Limb (tissue), 2 donors: Measurements from ENCODE around the gene DPF3.

Experiments
- DNase-seq, 2 donors: peaks; one replicate each; pipeline ENCODE4 v3.0.0-alpha.2; 2016; ENCODE audit errors: extremely low spot score in 2 of 2

The DPF3 gene

GRCh38 chr14:72839753-72840607, 53.9 kb downstream of the DPF3 start:
- no peak for DNase-seq

DNA sequence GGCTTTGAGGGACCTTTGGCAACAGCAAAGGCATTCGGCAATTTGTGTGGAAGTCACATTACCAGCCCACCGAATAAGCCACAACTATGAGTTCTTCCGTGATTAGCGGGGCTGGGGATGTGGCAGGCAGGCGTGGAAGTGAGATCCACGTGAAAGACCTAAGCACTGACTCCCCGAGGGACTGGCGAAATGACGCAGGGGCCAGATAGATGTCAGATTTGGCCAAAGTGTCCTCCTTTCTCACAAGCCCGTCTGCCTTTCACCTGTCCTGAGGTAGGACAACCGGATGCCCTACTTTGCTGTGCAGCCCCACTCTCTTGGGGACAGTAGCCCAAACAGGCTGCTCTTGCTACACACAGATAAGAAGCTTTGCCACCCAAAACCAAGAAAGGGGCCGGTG, 54.5 kb downstream of the DPF3 start:
- DNase-seq = no peak

DNA sequence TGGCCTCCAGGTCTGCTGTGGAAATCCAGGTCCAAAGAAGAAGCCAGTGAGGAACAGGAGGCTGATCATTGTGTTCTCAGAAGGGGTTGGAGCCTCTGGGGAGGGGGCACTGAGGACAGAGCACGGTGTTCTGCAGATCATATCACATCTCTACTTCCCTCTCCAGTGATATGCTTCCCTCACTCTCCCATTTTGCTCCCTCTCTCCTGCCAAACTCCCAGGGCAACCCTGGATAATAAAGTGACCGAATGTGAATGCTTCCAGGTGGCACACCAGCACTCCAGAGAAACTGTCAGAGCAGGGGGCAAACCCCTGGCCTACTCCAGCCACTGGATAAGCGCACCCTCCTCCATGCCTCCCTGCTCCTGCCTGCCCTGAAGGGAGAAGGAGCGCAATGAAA, 57.8 kb downstream of the DPF3 start:
- DNase-seq = no peak

- no peak for DNase-seq
Observed at GRCh38 chr14:72833174-72833573, 60.7 kb downstream of the DPF3 start.

DNA sequence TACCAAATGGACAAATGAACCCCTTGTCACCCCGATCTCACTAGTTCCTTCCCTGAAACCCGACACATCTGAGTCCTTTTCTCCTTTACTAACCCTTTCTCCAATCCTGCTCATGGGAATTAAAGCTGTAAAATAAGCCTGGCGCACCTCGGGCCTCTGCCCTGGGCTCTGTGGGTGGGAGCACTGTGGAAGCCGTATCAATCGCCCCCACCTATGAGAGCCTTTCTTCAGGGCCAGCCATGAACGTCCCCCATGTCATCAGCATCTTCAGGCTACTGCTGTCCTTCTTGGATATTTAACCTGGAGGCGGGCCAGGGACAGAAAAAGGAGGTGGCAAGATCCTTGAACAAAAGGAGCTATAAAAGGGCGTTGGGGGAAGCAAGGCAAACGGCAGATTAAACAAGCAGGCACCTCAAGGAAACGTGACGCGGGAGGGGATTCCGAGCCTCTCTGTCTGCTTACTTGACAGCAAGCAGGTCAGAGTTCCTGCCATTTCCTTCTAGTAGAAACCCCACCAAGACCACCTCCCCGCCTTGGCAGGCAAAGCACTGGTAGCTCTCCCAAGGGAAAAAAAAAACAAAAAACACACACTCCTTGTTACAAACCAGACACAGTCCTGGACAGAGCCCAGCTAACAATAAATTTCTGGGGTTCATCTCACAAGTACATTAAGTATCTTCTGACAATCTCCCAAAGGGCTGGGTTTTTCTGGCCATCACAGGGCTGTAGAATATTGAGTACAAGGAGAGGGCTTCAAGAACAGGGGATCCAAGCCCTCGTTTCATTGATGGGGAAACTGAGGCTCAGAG, 62.9 kb downstream of the DPF3 start:
- peak in 1 of 2 donors; percentile 35 for DNase-seq

GRCh38 chr14:72830356-72830755, 63.5 kb downstream of the DPF3 start:
- DNase-seq = no peak

DNA sequence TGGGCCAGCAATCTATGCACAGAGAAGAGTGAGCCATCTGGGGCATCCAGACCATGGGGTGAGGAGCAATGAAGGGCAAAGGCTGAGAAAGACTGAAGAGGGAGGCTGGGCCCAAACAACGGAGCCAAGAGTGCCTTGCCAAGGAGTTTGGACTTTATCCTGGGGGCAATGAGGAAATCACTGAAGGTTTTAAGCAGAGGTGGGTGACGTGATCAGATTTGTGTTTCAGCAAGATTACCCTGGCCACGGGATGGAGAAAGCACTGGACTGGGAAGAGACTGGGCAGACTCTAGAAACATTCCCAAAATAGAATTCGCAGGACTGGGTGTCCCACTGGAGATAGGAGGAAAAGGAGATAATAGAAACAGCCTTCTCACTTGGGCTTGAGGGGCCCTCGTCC, 65.3 kb downstream of the DPF3 start:
- DNase-seq = no peak

- DNase-seq = no peak
Observed at GRCh38 chr14:72826039-72826438, 67.9 kb downstream of the DPF3 start.

GRCh38 chr14:72825486-72825885, 68.4 kb downstream of the DPF3 start:
- no peak for DNase-seq

DNA sequence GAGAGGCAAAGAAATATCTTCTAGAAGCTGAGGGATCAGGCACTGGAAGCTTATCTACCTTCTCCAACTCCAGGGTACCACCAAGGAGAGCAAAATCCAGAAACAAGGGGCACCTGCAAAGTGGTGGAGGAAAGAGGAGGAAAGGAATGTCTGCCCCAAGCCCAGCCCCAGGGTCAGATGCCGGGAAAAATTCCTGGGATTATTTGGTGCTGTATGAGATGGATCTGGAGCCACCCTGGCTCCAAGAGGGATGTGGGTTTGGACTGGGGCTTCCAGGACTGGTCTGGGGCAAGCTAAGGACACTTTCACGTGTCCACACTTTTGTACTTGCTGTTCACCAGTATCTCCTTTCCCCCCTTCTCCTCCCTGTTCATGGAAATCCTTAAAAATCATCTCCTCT, 69.8 kb downstream of the DPF3 start:
- DNase-seq = no peak

DNA sequence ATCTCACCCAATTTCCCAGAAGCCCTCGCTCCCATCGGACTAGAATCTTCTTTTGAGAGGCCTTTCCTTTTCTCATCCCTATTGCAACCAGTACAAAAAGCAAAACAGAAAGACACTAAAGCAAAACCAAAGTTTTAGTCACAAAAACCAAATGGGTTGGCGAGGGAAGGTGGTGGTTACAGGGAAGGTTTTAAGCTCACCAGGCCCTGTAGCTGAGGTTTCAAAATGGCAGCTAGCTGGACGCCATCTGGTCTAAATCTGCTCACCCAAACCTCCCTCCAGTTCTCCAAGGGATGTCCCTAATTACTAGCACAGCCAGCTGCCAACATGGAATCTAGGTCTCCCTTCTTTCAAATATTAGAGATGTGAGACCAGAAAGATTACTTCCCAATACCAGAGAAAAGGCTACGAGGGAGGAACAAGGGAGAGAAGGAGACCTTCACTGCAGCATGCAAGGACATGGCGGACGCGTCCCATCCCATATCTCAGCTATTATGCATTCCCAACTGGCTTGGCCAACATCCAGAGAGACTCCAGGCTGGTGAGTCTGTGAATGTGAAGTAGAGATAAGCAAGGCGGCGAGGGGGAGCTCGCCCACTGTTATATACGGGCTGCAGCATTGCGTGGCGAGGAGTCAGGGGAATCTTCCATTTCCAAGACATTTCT, 70.8 kb downstream of the DPF3 start:
- DNase-seq = no peak

DNA sequence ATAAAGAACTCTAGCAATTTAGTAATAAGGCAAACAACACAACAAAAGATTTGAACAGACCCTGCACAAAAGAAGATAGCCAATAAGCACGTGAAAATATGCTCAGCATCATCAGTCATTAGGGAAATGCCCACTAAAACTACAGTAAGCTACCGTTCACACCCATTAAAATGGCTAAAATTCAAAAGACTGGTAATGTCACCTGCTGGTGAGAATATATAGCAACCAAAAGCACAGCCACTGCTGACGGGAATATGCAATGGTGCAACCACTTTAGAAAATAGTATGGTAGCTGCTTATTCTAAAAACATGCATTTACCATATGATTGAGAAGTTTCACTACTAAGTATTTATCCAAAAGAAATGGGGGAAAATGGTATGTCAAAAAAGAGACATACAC, 74.9 kb downstream of the DPF3 start:
- no peak for DNase-seq

- no peak for DNase-seq
Observed at GRCh38 chr14:72816287-72816686, 77.6 kb downstream of the DPF3 start.

DNA sequence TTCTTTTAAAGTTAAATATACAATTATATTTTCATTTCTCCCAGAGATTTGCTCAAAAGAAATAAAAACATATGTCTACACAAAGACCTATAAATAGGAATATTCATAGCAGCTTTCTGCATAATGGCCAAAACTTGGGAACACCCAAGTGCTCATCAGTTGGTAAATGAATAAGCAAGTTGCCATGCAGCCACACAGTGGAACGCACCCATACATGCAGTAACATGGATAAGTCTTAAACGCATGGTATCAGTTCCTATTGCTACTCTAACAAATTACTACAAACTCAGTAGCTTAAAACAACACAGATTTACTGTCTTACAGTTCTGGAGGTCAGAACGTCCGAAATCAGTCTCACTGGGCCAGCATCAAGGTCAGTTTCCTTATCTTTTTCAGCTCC, 78.5 kb downstream of the DPF3 start:
- DNase-seq = no peak

- DNase-seq = peak in 1 of 2 donors; percentile 45
Observed at GRCh38 chr14:72812292-72812851, 81.5 kb downstream of the DPF3 start.

GRCh38 chr14:72810201-72810600, 83.7 kb downstream of the DPF3 start:
- DNase-seq = no peak

GRCh38 chr14:72809063-72809462, 84.8 kb downstream of the DPF3 start:
- no peak for DNase-seq

GRCh38 chr14:72808564-72808963, 85.3 kb downstream of the DPF3 start:
- DNase-seq = no peak

- no peak for DNase-seq
Observed at GRCh38 chr14:72802588-72802946, 91.3 kb downstream of the DPF3 start.

DNA sequence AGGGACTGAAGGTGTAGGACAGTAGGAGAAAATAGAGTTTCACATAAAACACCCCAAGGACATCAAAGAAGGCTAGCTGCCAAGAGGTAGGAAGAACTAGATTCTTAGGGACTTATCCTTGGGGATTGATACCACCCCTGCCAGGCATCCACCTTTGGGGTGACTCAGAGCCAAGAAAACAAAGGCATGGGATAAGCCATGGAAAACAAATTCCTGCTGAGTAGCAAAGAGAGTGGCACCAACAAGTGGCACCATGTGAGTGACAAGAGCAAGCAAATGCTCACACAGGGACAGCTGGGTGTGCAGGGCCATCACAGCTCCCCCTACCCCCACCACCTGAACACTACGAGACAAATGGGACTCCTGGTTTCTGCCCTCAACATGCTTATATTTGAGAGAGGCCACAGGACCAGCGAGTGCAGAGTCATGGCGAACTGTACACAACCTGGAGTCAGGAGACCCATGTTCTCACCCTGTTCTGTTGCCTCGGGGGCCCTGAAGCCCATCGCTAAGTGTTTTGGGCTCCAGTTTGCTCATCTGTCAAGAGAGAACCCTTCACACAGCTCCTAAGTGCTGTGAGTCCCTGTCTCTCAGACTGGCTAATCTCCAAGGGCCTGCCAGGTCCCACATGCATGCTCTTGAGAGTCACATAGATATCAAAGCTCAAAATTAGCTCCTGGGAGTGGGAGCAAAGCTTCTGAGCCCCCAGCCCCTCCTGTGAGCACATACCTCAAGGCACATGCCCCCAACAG, 91.9 kb downstream of the DPF3 start:
- no peak for DNase-seq

DNA sequence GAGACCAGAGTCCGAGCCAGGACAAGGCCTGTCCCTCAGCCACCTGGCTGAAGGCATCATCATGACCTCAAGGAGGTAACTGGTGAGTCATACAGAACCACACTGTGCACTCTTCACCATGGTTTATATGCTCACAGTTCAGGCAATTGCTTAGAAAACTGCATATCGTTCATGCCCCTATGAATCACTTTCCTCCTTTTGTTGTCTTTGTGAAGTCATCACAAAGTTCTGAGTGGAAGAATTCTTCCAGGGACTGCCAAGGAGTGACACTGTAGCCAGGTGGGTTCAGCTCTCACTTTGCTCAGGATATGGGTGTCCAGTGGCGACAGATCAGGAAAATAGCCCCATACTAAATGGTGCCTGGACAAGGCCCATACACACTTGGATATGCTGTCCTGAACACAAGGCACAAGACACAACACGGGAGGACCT, 92.5 kb downstream of the DPF3 start:
- DNase-seq = no peak
